ENCODE results near the gene RSPO3.

- TF ChIP-seq EP300 (IDR thresholded peaks at IDR 0.05) (no peak), POLR2A (IDR thresholded peaks at IDR 0.05) (no peak)
- TF ChIP-seq, protein P1, sequence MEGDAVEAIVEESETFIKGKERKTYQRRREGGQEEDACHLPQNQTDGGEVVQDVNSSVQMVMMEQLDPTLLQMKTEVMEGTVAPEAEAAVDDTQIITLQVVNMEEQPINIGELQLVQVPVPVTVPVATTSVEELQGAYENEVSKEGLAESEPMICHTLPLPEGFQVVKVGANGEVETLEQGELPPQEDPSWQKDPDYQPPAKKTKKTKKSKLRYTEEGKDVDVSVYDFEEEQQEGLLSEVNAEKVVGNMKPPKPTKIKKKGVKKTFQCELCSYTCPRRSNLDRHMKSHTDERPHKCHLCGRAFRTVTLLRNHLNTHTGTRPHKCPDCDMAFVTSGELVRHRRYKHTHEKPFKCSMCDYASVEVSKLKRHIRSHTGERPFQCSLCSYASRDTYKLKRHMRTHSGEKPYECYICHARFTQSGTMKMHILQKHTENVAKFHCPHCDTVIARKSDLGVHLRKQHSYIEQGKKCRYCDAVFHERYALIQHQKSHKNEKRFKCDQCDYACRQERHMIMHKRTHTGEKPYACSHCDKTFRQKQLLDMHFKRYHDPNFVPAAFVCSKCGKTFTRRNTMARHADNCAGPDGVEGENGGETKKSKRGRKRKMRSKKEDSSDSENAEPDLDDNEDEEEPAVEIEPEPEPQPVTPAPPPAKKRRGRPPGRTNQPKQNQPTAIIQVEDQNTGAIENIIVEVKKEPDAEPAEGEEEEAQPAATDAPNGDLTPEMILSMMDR (IDR thresholded peaks at IDR 0.05) = no peak
Measured at GRCh38 chr6:127079681-127080080, 38.8 kb upstream of the RSPO3 start.

Data from upper lobe of left lung (tissue), 4 donors.